HepG2 (cell line): ENCODE results near the gene HSPA1L. TPM values are rescaled to one million over a fixed set of nuclear protein-coding genes. Genes with fewer than 3 reads are reported as not detected.

Experiments used
- HOXA3 ChIP-seq: sonication (generic); formaldehyde crosslinking; IDR thresholded peaks from 2 replicates; pipeline ENCODE4 v1.5.0; 2020; ENCODE audit warnings: missing genetic modification reagents
- JARID2 ChIP-seq: sonication (generic); formaldehyde crosslinking; IDR thresholded peaks from 2 replicates; pipeline ENCODE4 v1.8.1; 2023; ENCODE audit warnings: missing genetic modification reagents, inconsistent platforms; ENCODE audit not compliant: insufficient replicate concordance
- PAX8 ChIP-seq: sonication (generic); formaldehyde crosslinking; IDR thresholded peaks from 2 replicates; pipeline ENCODE4 v1.8.0; 2022; ENCODE audit warnings: mild to moderate bottlenecking, missing genetic modification reagents, borderline replicate concordance
- POLR2G ChIP-seq: fragments of 200-400 bp; formaldehyde crosslinking; IDR thresholded peaks from 2 replicates; pipeline ENCODE4 v1.6.1; 2018; ENCODE audit warnings: mild to moderate bottlenecking, low read depth, low read length, moderate library complexity
- XBP1 ChIP-seq: sonication (generic); formaldehyde crosslinking; IDR thresholded peaks from 2 replicates; pipeline ENCODE4 v1.5.0; 2020; ENCODE audit warnings: missing genetic modification reagents
- ZNF230 ChIP-seq: sonication (generic); formaldehyde crosslinking; IDR thresholded peaks from 2 replicates; pipeline ENCODE4 v1.4.0; 2020; ENCODE audit warnings: mild to moderate bottlenecking, missing genetic modification reagents
- ZNF644 ChIP-seq: IDR thresholded peaks from 2 replicates; pipeline ENCODE4 v1.6.1; 2016; ENCODE audit warnings: low read depth
- polyA plus RNA-seq, 8 experiments: library from polyadenylated mRNA; depleted of rRNA in 3 of 8; stranded (reverse) in 7 of 8; unstranded in 1 of 8; fragments of >200 nt; fragmentation: Illumina TruSeq in 4 of 8; extraction: Trizol in 4 of 8; gene quantifications; 2 replicates each; pipeline versions ENCODE4 v1.2.1 to v1.2.3, GENCODE V29; 2011 to 2016; ENCODE audit warnings: low read depth in 4 of 8, missing spikeins in 1 of 8, mixed read lengths in 1 of 8; ENCODE audit not compliant: insufficient read depth in 1 of 8
- total RNA-seq, 5 experiments: library from RNA; depleted of rRNA; stranded (reverse); fragments of >200 nt; fragmentation: Illumina TruSeq; extraction: Trizol; gene quantifications; 2 replicates each; pipeline ENCODE4 v1.2.3, GENCODE V29; 2016; ENCODE audit warnings: low read depth in 1 of 5
- TF ChIP-seq, protein P1 (sequence below): sonication (generic); formaldehyde crosslinking; IDR thresholded peaks from 2 replicates; pipeline ENCODE4 v1.4.0; 2020; ENCODE audit warnings: missing genetic modification reagents, mild to moderate bottlenecking, borderline replicate concordance
- TF ChIP-seq, protein P2 (sequence below): sonication (generic); formaldehyde crosslinking; IDR thresholded peaks from 2 replicates; pipeline ENCODE4 v1.4.0; 2020; ENCODE audit warnings: mild to moderate bottlenecking, low read depth, missing genetic modification reagents
- TF ChIP-seq, protein P3 (sequence below): sonication (generic); formaldehyde crosslinking; IDR thresholded peaks from 2 replicates; pipeline ENCODE4 v1.5.0; 2020; ENCODE audit warnings: mild to moderate bottlenecking, missing genetic modification reagents
- TF ChIP-seq, protein P4 (sequence below): sonication (generic); formaldehyde crosslinking; IDR thresholded peaks from 2 replicates; pipeline ENCODE4 v1.9.0; 2022; ENCODE audit warnings: missing genetic modification reagents, mild to moderate bottlenecking, borderline replicate concordance
- TF ChIP-seq, protein P5 (sequence below): sonication (generic); formaldehyde crosslinking; IDR thresholded peaks from 2 replicates; pipeline ENCODE4 v1.9.0; 2021; ENCODE audit warnings: mild to moderate bottlenecking, missing genetic modification reagents

Gene HSPA1L
- total and polyA plus RNA-seq, 2 of the 13 experiments (the other 11 are each of a cell fraction or from before 2014, with no cell fraction given) = 0.55 to 1.0 TPM

- TF ChIP-seq, protein P1, sequence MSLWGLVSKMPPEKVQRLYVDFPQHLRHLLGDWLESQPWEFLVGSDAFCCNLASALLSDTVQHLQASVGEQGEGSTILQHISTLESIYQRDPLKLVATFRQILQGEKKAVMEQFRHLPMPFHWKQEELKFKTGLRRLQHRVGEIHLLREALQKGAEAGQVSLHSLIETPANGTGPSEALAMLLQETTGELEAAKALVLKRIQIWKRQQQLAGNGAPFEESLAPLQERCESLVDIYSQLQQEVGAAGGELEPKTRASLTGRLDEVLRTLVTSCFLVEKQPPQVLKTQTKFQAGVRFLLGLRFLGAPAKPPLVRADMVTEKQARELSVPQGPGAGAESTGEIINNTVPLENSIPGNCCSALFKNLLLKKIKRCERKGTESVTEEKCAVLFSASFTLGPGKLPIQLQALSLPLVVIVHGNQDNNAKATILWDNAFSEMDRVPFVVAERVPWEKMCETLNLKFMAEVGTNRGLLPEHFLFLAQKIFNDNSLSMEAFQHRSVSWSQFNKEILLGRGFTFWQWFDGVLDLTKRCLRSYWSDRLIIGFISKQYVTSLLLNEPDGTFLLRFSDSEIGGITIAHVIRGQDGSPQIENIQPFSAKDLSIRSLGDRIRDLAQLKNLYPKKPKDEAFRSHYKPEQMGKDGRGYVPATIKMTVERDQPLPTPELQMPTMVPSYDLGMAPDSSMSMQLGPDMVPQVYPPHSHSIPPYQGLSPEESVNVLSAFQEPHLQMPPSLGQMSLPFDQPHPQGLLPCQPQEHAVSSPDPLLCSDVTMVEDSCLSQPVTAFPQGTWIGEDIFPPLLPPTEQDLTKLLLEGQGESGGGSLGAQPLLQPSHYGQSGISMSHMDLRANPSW (CRISPR knock-in tag) = no peak
- TF ChIP-seq POLR2G (peak; percentile 99), HOXA3 (CRISPR knock-in tag) (no peak; the same call in none of the 2 replicates), PAX8 (CRISPR knock-in tag) (no peak), ZNF644 (no peak), ZNF230 (CRISPR knock-in tag) (no peak), XBP1 (CRISPR knock-in tag) (no peak; the same call in 1 of the 2 replicates), JARID2 (CRISPR knock-in tag) (no peak)
- TF ChIP-seq, protein P2, sequence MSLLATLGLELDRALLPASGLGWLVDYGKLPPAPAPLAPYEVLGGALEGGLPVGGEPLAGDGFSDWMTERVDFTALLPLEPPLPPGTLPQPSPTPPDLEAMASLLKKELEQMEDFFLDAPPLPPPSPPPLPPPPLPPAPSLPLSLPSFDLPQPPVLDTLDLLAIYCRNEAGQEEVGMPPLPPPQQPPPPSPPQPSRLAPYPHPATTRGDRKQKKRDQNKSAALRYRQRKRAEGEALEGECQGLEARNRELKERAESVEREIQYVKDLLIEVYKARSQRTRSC (CRISPR knock-in tag) = no peak
- TF ChIP-seq, protein P3, sequence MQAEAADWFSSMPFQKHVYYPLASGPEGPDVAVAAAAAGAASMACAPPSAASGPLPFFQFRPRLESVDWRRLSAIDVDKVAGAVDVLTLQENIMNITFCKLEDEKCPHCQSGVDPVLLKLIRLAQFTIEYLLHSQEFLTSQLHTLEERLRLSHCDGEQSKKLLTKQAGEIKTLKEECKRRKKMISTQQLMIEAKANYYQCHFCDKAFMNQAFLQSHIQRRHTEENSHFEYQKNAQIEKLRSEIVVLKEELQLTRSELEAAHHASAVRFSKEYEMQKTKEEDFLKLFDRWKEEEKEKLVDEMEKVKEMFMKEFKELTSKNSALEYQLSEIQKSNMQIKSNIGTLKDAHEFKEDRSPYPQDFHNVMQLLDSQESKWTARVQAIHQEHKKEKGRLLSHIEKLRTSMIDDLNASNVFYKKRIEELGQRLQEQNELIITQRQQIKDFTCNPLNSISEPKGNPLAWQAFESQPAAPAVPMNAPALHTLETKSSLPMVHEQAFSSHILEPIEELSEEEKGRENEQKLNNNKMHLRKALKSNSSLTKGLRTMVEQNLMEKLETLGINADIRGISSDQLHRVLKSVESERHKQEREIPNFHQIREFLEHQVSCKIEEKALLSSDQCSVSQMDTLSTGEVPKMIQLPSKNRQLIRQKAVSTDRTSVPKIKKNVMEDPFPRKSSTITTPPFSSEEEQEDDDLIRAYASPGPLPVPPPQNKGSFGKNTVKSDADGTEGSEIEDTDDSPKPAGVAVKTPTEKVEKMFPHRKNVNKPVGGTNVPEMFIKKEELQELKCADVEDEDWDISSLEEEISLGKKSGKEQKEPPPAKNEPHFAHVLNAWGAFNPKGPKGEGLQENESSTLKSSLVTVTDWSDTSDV (CRISPR knock-in tag) = no peak
- TF ChIP-seq, protein P4, sequence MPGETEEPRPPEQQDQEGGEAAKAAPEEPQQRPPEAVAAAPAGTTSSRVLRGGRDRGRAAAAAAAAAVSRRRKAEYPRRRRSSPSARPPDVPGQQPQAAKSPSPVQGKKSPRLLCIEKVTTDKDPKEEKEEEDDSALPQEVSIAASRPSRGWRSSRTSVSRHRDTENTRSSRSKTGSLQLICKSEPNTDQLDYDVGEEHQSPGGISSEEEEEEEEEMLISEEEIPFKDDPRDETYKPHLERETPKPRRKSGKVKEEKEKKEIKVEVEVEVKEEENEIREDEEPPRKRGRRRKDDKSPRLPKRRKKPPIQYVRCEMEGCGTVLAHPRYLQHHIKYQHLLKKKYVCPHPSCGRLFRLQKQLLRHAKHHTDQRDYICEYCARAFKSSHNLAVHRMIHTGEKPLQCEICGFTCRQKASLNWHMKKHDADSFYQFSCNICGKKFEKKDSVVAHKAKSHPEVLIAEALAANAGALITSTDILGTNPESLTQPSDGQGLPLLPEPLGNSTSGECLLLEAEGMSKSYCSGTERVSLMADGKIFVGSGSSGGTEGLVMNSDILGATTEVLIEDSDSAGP (CRISPR knock-in tag) = no peak
- TF ChIP-seq, protein P5, sequence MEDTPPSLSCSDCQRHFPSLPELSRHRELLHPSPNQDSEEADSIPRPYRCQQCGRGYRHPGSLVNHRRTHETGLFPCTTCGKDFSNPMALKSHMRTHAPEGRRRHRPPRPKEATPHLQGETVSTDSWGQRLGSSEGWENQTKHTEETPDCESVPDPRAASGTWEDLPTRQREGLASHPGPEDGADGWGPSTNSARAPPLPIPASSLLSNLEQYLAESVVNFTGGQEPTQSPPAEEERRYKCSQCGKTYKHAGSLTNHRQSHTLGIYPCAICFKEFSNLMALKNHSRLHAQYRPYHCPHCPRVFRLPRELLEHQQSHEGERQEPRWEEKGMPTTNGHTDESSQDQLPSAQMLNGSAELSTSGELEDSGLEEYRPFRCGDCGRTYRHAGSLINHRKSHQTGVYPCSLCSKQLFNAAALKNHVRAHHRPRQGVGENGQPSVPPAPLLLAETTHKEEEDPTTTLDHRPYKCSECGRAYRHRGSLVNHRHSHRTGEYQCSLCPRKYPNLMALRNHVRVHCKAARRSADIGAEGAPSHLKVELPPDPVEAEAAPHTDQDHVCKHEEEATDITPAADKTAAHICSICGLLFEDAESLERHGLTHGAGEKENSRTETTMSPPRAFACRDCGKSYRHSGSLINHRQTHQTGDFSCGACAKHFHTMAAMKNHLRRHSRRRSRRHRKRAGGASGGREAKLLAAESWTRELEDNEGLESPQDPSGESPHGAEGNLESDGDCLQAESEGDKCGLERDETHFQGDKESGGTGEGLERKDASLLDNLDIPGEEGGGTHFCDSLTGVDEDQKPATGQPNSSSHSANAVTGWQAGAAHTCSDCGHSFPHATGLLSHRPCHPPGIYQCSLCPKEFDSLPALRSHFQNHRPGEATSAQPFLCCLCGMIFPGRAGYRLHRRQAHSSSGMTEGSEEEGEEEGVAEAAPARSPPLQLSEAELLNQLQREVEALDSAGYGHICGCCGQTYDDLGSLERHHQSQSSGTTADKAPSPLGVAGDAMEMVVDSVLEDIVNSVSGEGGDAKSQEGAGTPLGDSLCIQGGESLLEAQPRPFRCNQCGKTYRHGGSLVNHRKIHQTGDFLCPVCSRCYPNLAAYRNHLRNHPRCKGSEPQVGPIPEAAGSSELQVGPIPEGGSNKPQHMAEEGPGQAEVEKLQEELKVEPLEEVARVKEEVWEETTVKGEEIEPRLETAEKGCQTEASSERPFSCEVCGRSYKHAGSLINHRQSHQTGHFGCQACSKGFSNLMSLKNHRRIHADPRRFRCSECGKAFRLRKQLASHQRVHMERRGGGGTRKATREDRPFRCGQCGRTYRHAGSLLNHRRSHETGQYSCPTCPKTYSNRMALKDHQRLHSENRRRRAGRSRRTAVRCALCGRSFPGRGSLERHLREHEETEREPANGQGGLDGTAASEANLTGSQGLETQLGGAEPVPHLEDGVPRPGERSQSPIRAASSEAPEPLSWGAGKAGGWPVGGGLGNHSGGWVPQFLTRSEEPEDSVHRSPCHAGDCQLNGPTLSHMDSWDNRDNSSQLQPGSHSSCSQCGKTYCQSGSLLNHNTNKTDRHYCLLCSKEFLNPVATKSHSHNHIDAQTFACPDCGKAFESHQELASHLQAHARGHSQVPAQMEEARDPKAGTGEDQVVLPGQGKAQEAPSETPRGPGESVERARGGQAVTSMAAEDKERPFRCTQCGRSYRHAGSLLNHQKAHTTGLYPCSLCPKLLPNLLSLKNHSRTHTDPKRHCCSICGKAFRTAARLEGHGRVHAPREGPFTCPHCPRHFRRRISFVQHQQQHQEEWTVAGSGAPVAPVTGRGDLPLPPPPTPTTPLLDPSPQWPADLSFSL (CRISPR knock-in tag) = no peak
Observed at GRCh38 chr6:31815025-31815838, at the start of gene HSPA1L, which contains the start of gene HSPA1A (continued).
